SK-N-SH (cell line): Measurements from ENCODE around the gene TFCP2L1. TPM values are rescaled to one million over a fixed set of nuclear protein-coding genes. Genes with fewer than 3 reads are reported as not detected.

Experiments
- CTCF ChIA-PET: fragments of 300-600, 350-600 bp; formaldehyde crosslinking; extraction: SDS; loops from one replicate; lab custom pipeline; 2021; lab: Yijun Ruan, JAX
- POLR2A ChIA-PET: fragments of 350-600 bp; sonication (Branson Sonifier 250); formaldehyde crosslinking; extraction: SDS; loops from one replicate; lab custom pipeline; 2020; ENCODE audit warnings: antibody characterized with exemption, inconsistent platforms; lab: Yijun Ruan, JAX
- DNase-seq: peaks from one replicate; pipeline ENCODE4 v3.0.0; 2012
- H2AFZ ChIP-seq: fragments of 200-600 bp; sonication (generic); 2 replicates; pipeline ENCODE4 v1.8.1; 2016; ENCODE audit warnings: antibody characterized with exemption, mild to moderate bottlenecking, low read depth
- H3F3A ChIP-seq: fragments of 200-600 bp; sonication (generic); replicated peaks from 2 replicates; pipeline ENCODE3; 2016; ENCODE audit warnings: antibody characterized with exemption, mild to moderate bottlenecking; ENCODE audit not compliant: insufficient read depth
- H3K27ac ChIP-seq, 2 experiments: fragments of 200-500 bp in 1 of 2; fragments of 200-600 bp in 1 of 2; sonication (Bioruptor generic) in 1 of 2; sonication (generic), shearing (Covaris generic) in 1 of 2; 2 replicates each; pipeline versions ENCODE4 v1.5.1 to v1.6.1; 2014 to 2016; ENCODE audit warnings: low read depth in 2 of 2, inconsistent platforms in 1 of 2, low read length in 1 of 2, mild to moderate bottlenecking in 1 of 2, mixed read lengths in 1 of 2
- H3K27me3 ChIP-seq: fragments of 200-600 bp; sonication (generic), shearing (Covaris generic); 2 replicates; pipeline ENCODE4 v1.6.1; 2016; ENCODE audit warnings: mixed run types; ENCODE audit not compliant: insufficient read depth
- H3K36me3 ChIP-seq, 2 experiments: fragments of 200-500 bp in 1 of 2; fragments of 200-600 bp in 1 of 2; sonication (Bioruptor generic) in 1 of 2; sonication (generic) in 1 of 2; replicated peaks in 1 of 2; 2 replicates each; pipeline versions ENCODE3 to v1.5.1; 2014 to 2016; ENCODE audit warnings: low read length in 1 of 2, mild to moderate bottlenecking in 1 of 2; ENCODE audit not compliant: insufficient read depth in 2 of 2, control insufficient read depth in 1 of 2
- H3K4me1 ChIP-seq, 2 experiments: fragments of 200-500 bp in 1 of 2; fragments of 200-600 bp in 1 of 2; sonication (Bioruptor generic) in 1 of 2; sonication (generic), shearing (Covaris generic) in 1 of 2; 2 replicates each; pipeline versions ENCODE4 v1.5.1 to v1.6.1; 2014 to 2016; ENCODE audit warnings: low read depth in 1 of 2, low read length in 1 of 2, mixed run types in 1 of 2; ENCODE audit not compliant: insufficient read depth in 2 of 2, control insufficient read depth in 1 of 2
- H3K4me2 ChIP-seq: fragments of 200-600 bp; sonication (generic), shearing (Covaris generic); 2 replicates; pipeline ENCODE4 v1.6.1; 2017; ENCODE audit warnings: mixed run types
- H3K4me3 ChIP-seq, 2 experiments: fragments of 200-500 bp in 1 of 2; fragments of 200-600 bp in 1 of 2; sonication (Bioruptor generic) in 1 of 2; sonication (generic), shearing (Covaris generic) in 1 of 2; 2 replicates each; pipeline versions ENCODE4 v1.5.1 to v1.8.1; 2014 to 2016; ENCODE audit warnings: low read depth in 2 of 2, inconsistent platforms in 1 of 2, low read length in 1 of 2, mild to moderate bottlenecking in 1 of 2, mixed read lengths in 1 of 2, moderate library complexity in 1 of 2
- H3K79me2 ChIP-seq: fragments of 200-600 bp; sonication (generic); 2 replicates; pipeline ENCODE4 v1.8.1; 2017; ENCODE audit warnings: mild to moderate bottlenecking; ENCODE audit not compliant: insufficient read depth
- H3K9ac ChIP-seq: fragments of 200-600 bp; sonication (generic); 2 replicates; pipeline ENCODE4 v1.6.1; 2017; ENCODE audit warnings: mixed run types
- H3K9me2 ChIP-seq: fragments of 200-600 bp; sonication (generic); 2 replicates; pipeline ENCODE4 v1.6.1; 2017; ENCODE audit warnings: mixed run types
- H3K9me3 ChIP-seq: fragments of 200-600 bp; sonication (generic); 2 replicates; pipeline ENCODE4 v1.6.1; 2017; ENCODE audit warnings: mixed run types, mild to moderate bottlenecking, moderate library complexity
- H4K20me1 ChIP-seq: fragments of 200-600 bp; sonication (generic); 2 replicates; pipeline ENCODE4 v1.6.1; 2017; ENCODE audit warnings: mild to moderate bottlenecking, mixed run types; ENCODE audit not compliant: insufficient read depth
- ELF1 ChIP-seq: IDR thresholded peaks from 2 replicates; pipeline ENCODE4 v1.4.0; 2012
- IRF3 ChIP-seq: fragments of 150-350 bp; IDR thresholded peaks from 2 replicates; pipeline ENCODE4 v1.6.1; 2016; ENCODE audit warnings: mild to moderate bottlenecking, low read depth, low read length
- JUND ChIP-seq: IDR thresholded peaks from 2 replicates; pipeline ENCODE4 v1.4.0; 2012
- MAX ChIP-seq: IDR thresholded peaks from 2 replicates; pipeline ENCODE4 v1.4.0; 2012; ENCODE audit warnings: low read depth
- MEF2A ChIP-seq: IDR thresholded peaks from 2 replicates; pipeline ENCODE4 v1.4.0; 2012; ENCODE audit warnings: low read depth, borderline replicate concordance
- MXI1 ChIP-seq: IDR thresholded peaks from 2 replicates; pipeline ENCODE4 v1.6.1; 2012; ENCODE audit warnings: mild to moderate bottlenecking, low read depth, low read length, improper control_type of control experiment
- NRF1 ChIP-seq: IDR thresholded peaks from 2 replicates; pipeline ENCODE4 v1.6.1; 2012; ENCODE audit warnings: low read depth, mild to moderate bottlenecking, low read length
- POLR2AphosphoS5 ChIP-seq: IDR thresholded peaks from 2 replicates; pipeline ENCODE4 v1.6.1; 2012; ENCODE audit warnings: low read depth, low read length
- REST ChIP-seq: IDR thresholded peaks from 2 replicates; pipeline ENCODE4 v1.6.1; 2012; ENCODE audit warnings: mild to moderate bottlenecking, low read depth, low read length, moderate library complexity
- RFX5 ChIP-seq: IDR thresholded peaks from 2 replicates; pipeline ENCODE4 v1.6.1; 2012; ENCODE audit warnings: mild to moderate bottlenecking, improper control_type of control experiment, low read length
- USF1 ChIP-seq: IDR thresholded peaks from 2 replicates; pipeline ENCODE4 v1.4.0; 2012; ENCODE audit warnings: low read depth, borderline replicate concordance
- USF2 ChIP-seq: fragments of 150-350 bp; IDR thresholded peaks from 2 replicates; pipeline ENCODE4 v1.6.1; 2017; ENCODE audit warnings: antibody characterized with exemption, low read length, low read depth, borderline replicate concordance
- WGBS: methylation state at CpG from one replicate; pipeline ENCODE4 v1.1.6; 2017; ENCODE audit warnings: low lambda C conversion rate; 5-methylcytosine and 5-hydroxymethylcytosine counted together
- polyA plus RNA-seq, 3 experiments: library from polyadenylated mRNA; depleted of rRNA; stranded (reverse); fragments of >200 nt; gene quantifications; 2 replicates each; pipeline ENCODE4 v1.2.3, GENCODE V29; 2012

The TFCP2L1 gene
- polyA plus RNA-seq, 1 of the 3 experiments (the other 2 are of a cell fraction), result not detected

GRCh38 chr2:121253021-121253673 lies 31.9 kb downstream of the TFCP2L1 start (continued):
- TF ChIP-seq ELF1 (no peak), MXI1 (no peak), MAX (no peak), JUND (no peak), IRF3 (no peak), USF2 (no peak), MEF2A (no peak), REST (no peak), POLR2AphosphoS5 (no peak)

- CTCF ChIA-PET, result no interaction called here
- WGBS, result 84% methylated on average over 1 of the region's 1 CpG
- H3K9ac ChIP-seq, result no peak overlapping the region
- H3F3A ChIP-seq, result no peaks in the 10 kb centered on the region
- H4K20me1 ChIP-seq, result no peaks in the 10 kb centered on the region
- H3K4me2 ChIP-seq, result no peak overlapping the region
- H3K36me3 ChIP-seq, result no peaks in the 10 kb centered on the region
- H3K4me1 ChIP-seq, result no peaks in the 10 kb centered on the region
- H3K27ac ChIP-seq, result no peak overlapping the region
- no peaks in the 10 kb centered on the region for H3K79me2 ChIP-seq
- no peak overlapping the region for H2AFZ ChIP-seq
- no peak for DNase-seq
- H3K4me3 ChIP-seq, result no peak overlapping the region
- H3K9me2 ChIP-seq, result no peaks in the 10 kb centered on the region
- POLR2A ChIA-PET, result interaction anchor here (0.6 kb wide), 1 partner anchor 77 kb away, joined by 3 read pairs; no protein-coding TSS in a partner anchor
- H3K9me3 ChIP-seq, result no peaks in the 10 kb centered on the region
- peaks cover 4% of the 10 kb centered on the region; the same call in 1 of the 2 replicates for H3K27me3 ChIP-seq
- TF ChIP-seq RFX5 (no peak), MXI1 (no peak), ELF1 (no peak), USF1 (no peak), NRF1 (no peak)
- TF ChIP-seq, all 33 proteins: peak for 0
Measured at GRCh38 chr2:121251497-121251896, 33.5 kb downstream of the TFCP2L1 start.
